ENCODE measurements around the gene FOXN3.

- TF ChIP-seq POLR2A (IDR thresholded peaks at IDR 0.05; ENCODE audit: low read length) (no peak), GATA1 (IDR thresholded peaks at IDR 0.05; ENCODE audit: low read depth, low read length) (no peak)
These were observed 252.6 kb downstream of the FOXN3 start for GRCh38 chr14:89164168-89165073.

Data from erythroblast (primary cell).